Peyer's patch (tissue), 4 donors: ENCODE measurements around the gene AKAP10. TPM values are rescaled to one million over a fixed set of nuclear protein-coding genes. Genes with fewer than 3 reads are reported as not detected.

Source experiments
- DNase-seq, 3 donors: peaks; one replicate each; pipeline ENCODE4 v3.0.0-alpha.2; 2017 to 2019
- H3K27ac ChIP-seq, 4 donors: fragments of 200-600 bp; sonication (generic); one replicate each; pipeline ENCODE4 v1.5.1; 2016 to 2019
- H3K27me3 ChIP-seq, 2 donors: fragments of 200-600 bp; sonication (generic); one replicate each; pipeline ENCODE4 v1.5.1; 2019
- H3K36me3 ChIP-seq, 3 donors: fragments of 200-600 bp; sonication (generic); one replicate each; pipeline ENCODE4 v1.5.1; 2016 to 2019
- H3K4me1 ChIP-seq, 4 donors: fragments of 200-600 bp; sonication (generic); one replicate each; pipeline ENCODE4 v1.5.1; 2016 to 2019
- H3K4me3 ChIP-seq, 4 donors: fragments of 200-600 bp; sonication (generic); 1 replicate in 3 of 4; 2 replicates in 1 of 4; pipeline ENCODE4 v1.5.1; 2016 to 2019; ENCODE audit warnings: mild to moderate bottlenecking in 1 of 4
- H3K9me3 ChIP-seq, 4 donors: fragments of 200-600 bp; sonication (generic); one replicate each; pipeline ENCODE4 v1.5.1; 2016 to 2019; ENCODE audit warnings: mild to moderate bottlenecking in 1 of 4
- POLR2A ChIP-seq, 2 donors: fragments of 450-650 bp; IDR thresholded peaks; one replicate each; pipeline ENCODE4 v1.5.1; 2017; ENCODE audit warnings: antibody characterized with exemption in 2 of 2, mild to moderate bottlenecking in 2 of 2, moderate library complexity in 2 of 2
- total RNA-seq, 4 donors: library from RNA; depleted of rRNA; stranded (reverse); fragments of >200 nt; gene quantifications; one replicate each; pipeline ENCODE4 v1.1.0, GENCODE V29; 2016
- TF ChIP-seq, protein P1 (sequence below), 6 experiments: fragments of 450-650 bp in 4 of 6; fragments of 200-600 bp in 2 of 6; sonication (generic) in 1 of 6; IDR thresholded peaks; one replicate each; pipeline ENCODE4 v1.5.1; 2017 to 2019; ENCODE audit warnings: antibody characterized with exemption in 6 of 6, mild to moderate bottlenecking in 3 of 6, moderate library complexity in 1 of 6

AKAP10 gene
- total RNA-seq, 4 donors from 2014 or later, result 22.9 to 77.6 (median 30.3) TPM

DNA sequence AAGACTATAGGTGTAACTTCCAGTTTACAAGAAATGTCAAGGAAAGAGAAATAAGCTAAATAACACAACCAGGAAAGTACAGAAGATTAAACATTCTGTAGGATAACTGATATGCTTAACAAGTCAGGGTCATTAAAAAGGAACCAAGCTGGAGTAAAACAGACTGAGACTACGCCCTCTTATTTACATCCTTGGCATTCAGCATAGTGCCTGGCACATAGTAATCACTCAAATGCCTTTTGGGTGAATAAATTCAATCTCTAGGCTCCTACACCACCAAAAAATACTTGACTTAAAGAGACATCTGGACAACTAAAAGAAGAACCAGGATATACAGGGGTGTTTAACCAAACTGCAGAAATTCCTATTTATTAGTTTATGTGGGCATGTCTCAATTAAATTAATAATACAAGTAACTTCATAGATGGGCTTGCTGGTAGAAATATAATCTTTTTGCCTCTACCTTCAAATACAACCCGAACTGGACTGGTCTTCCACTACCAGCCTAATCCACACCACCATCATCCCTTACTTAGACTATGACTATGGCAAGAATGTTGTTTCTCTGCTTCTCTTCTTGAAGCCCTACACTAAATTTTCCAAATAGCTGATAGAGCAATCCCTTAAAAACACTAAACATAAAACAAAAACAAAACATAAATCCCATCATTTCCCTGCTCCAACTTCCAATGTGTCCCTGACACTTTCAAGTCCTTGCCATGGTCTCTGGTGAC lies 62.2 kb downstream of the AKAP10 start:
- no peak for DNase-seq
- TF ChIP-seq, protein P1, sequence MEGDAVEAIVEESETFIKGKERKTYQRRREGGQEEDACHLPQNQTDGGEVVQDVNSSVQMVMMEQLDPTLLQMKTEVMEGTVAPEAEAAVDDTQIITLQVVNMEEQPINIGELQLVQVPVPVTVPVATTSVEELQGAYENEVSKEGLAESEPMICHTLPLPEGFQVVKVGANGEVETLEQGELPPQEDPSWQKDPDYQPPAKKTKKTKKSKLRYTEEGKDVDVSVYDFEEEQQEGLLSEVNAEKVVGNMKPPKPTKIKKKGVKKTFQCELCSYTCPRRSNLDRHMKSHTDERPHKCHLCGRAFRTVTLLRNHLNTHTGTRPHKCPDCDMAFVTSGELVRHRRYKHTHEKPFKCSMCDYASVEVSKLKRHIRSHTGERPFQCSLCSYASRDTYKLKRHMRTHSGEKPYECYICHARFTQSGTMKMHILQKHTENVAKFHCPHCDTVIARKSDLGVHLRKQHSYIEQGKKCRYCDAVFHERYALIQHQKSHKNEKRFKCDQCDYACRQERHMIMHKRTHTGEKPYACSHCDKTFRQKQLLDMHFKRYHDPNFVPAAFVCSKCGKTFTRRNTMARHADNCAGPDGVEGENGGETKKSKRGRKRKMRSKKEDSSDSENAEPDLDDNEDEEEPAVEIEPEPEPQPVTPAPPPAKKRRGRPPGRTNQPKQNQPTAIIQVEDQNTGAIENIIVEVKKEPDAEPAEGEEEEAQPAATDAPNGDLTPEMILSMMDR (IDR thresholded peaks at IDR 0.05), result no peak
- no peak for TF ChIP-seq POLR2A (IDR thresholded peaks at IDR 0.05)
- no peak overlapping the region for H3K27ac ChIP-seq
- H3K27me3 ChIP-seq, result no peaks in the 10 kb centered on the region
- no peaks in the 10 kb centered on the region for H3K4me1 ChIP-seq
- no peak overlapping the region for H3K4me3 ChIP-seq
- H3K36me3 ChIP-seq, result peaks cover 0 to 90% (median 0%) of the 10 kb centered on the region in 3 donors
- no peaks in the 10 kb centered on the region for H3K9me3 ChIP-seq

DNA sequence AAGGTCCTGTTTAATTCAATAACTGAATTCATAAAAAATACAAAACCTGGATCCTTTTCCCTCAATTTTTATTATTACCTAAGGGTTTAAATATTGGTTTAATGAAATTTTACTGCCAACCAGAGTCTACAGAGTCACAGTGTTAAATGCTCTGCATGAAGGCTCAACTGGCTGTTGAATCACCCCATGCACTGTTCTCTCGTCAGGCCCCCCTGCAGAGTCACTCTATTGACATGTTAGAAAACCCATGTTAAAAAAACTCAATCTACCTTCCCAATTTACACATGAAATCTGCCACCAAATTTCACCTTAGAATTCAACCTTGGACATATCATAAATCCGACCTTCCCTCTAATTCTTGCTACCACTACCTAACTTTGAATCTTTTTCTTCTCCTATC lies 66.6 kb downstream of the AKAP10 start:
- no peaks in the 10 kb centered on the region for H3K4me1 ChIP-seq
- H3K36me3 ChIP-seq, result peaks cover 0 to 79% (median 0%) of the 10 kb centered on the region in 3 donors
- H3K9me3 ChIP-seq, result no peaks in the 10 kb centered on the region
- no peak for TF ChIP-seq POLR2A (IDR thresholded peaks at IDR 0.05)
- TF ChIP-seq, protein P1 (IDR thresholded peaks at IDR 0.05), result no peak
- H3K4me3 ChIP-seq, result no peak overlapping the region
- no peak for DNase-seq
- H3K27me3 ChIP-seq, result no peaks in the 10 kb centered on the region
- H3K27ac ChIP-seq, result no peak overlapping the region

DNA sequence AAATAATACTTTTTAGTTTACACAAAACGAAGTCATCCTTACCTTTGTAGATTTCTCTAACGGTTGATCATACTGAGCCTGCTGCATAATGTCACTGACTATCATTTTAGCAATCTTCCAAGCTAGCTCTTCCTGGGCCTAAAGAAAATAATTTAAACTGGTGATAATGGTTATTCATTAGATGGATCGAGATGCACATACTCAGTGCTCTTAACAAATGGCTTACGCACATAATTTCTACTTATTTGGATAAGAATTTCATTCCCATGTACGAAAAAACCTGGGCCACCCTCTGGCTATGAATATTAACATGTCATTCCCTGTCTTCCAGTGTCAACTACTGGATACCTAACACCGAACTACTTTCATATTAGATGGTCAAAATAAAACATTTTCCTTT lies 68.5 kb downstream of the AKAP10 start:
- H3K27ac ChIP-seq, result no peak overlapping the region
- no peak for TF ChIP-seq POLR2A (IDR thresholded peaks at IDR 0.05)
- TF ChIP-seq, protein P1 (IDR thresholded peaks at IDR 0.05), result no peak
- peaks cover 0 to 78% (median 0%) of the 10 kb centered on the region in 3 donors for H3K36me3 ChIP-seq
- no peaks in the 10 kb centered on the region for H3K4me1 ChIP-seq
- no peak for DNase-seq
- H3K27me3 ChIP-seq, result no peaks in the 10 kb centered on the region
- no peaks in the 10 kb centered on the region for H3K9me3 ChIP-seq
- no peak overlapping the region for H3K4me3 ChIP-seq

DNA sequence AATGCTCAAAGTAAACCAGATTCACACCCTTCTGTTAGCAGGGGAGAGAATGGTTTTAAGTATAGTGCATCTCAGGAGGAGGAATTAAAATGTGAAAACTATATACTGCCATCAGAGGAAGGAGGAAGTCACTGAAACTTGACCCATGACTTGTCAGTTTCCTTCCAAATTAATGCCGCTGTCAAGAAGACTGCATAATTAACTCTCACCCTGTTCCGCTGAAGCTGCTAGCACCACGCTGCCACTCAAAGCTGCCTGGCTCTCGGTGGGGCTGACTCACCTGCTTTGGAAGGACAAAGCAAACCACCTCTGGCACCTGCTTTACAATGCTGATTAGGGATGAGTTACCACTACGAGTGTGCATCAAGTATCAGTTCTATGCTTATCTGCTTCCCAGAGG lies 72.1 kb downstream of the AKAP10 start:
- TF ChIP-seq, protein P1 (IDR thresholded peaks at IDR 0.05), result no peak
- TF ChIP-seq POLR2A (IDR thresholded peaks at IDR 0.05), result no peak
- Histone ChIP-seq H3K9me3 (no peaks in the 10 kb centered on the region), H3K27me3 (no peaks in the 10 kb centered on the region), H3K4me3 (no peak overlapping the region), H3K36me3 (peaks cover 0 to 75% (median 0%) of the 10 kb centered on the region in 3 donors), H3K4me1 (no peaks in the 10 kb centered on the region), H3K27ac (no peak overlapping the region)
- DNase-seq, result no peak

DNA sequence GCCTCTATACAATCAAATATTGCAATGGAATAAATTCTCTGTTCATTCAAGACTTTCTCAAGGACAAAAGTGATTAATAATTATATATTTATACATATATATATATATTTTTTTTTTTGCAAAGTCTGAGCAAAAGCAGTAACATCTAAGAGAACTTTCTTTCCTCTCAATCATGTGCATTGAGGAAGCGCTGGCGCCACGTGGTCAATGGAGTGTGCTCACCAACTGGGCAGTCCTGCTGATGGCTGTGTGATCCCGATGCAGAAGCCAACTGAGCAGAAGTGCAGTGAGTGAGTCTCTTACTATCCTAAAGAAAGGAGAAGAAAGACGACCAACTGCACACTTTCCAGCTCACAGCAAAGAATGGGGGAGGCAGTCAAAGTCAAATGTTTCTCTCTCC lies 72.7 kb downstream of the AKAP10 start:
- Histone ChIP-seq H3K36me3 (peaks cover 0 to 76% (median 0%) of the 10 kb centered on the region in 3 donors), H3K4me1 (no peaks in the 10 kb centered on the region), H3K27ac (no peak overlapping the region), H3K9me3 (no peaks in the 10 kb centered on the region), H3K27me3 (no peaks in the 10 kb centered on the region), H3K4me3 (no peak overlapping the region)
- no peak for TF ChIP-seq POLR2A (IDR thresholded peaks at IDR 0.05)
- TF ChIP-seq, protein P1 (IDR thresholded peaks at IDR 0.05), result no peak
- DNase-seq, result peak in 1 of 3 donors; percentile 51
